Esophagus squamous epithelium (tissue), 5 donors: Measurements from ENCODE around the gene RNF157. TPM values are rescaled to one million over a fixed set of nuclear protein-coding genes. Genes with fewer than 3 reads are reported as not detected.

Experiments
- DNase-seq: peaks from one replicate; lab custom pipeline; 2025; lab: John Stamatoyannopoulos, UW
- H3K27ac ChIP-seq, 4 donors: fragments of 200-600 bp; sonication (generic); one replicate each; pipeline ENCODE4 v1.5.1; 2016 to 2019; ENCODE audit warnings: mild to moderate bottlenecking in 1 of 4
- H3K27me3 ChIP-seq, 4 donors: fragments of 200-600 bp; sonication (generic); 1 replicate in 3 of 4; 2 replicates in 1 of 4; pipeline versions ENCODE4 v1.5.1 to v1.6.0; 2017 to 2021; ENCODE audit warnings: antibody characterized with exemption in 1 of 4
- H3K36me3 ChIP-seq, 3 donors: fragments of 200-600 bp; sonication (generic); one replicate each; pipeline ENCODE4 v1.5.1; 2016 to 2019
- H3K4me1 ChIP-seq, 3 donors: fragments of 200-600 bp; sonication (generic); one replicate each; pipeline ENCODE4 v1.5.1; 2017 to 2019
- H3K4me3 ChIP-seq, 4 donors: fragments of 200-600 bp; sonication (generic); 1 replicate in 3 of 4; 2 replicates in 1 of 4; pipeline ENCODE4 v1.5.1; 2016 to 2019; ENCODE audit warnings: mild to moderate bottlenecking in 2 of 4, moderate library complexity in 1 of 4
- H3K9me3 ChIP-seq, 3 donors: fragments of 200-600 bp; sonication (generic); one replicate each; pipeline ENCODE4 v1.5.1; 2016 to 2019
- CTCF ChIP-seq, 6 experiments: fragments of 450-650 bp in 4 of 6; fragments of 200-600 bp in 2 of 6; sonication (generic) in 2 of 6; IDR thresholded peaks; one replicate each; pipeline ENCODE4 v1.5.1; 2016 to 2019; ENCODE audit warnings: antibody characterized with exemption in 6 of 6, mild to moderate bottlenecking in 4 of 6, moderate library complexity in 4 of 6
- POLR2A ChIP-seq, 4 donors: fragments of 450-650 bp; IDR thresholded peaks; one replicate each; pipeline ENCODE4 v1.6.1; 2017; ENCODE audit warnings: antibody characterized with exemption in 4 of 4, mild to moderate bottlenecking in 4 of 4, moderate library complexity in 3 of 4
- WGBS, 2 donors: methylation state at CpG; one replicate each; pipeline ENCODE4 v1.1.5; 2018; 5-methylcytosine and 5-hydroxymethylcytosine counted together
- intact Hi-C: fragments of 100-400 bp; cut with DNase I; formaldehyde crosslinking; loops from one replicate; pipeline ENCODE4 v1.15.0; 2022
- total RNA-seq, 4 donors: library from RNA; depleted of rRNA; stranded (reverse); fragments of >200 nt; gene quantifications; one replicate each; pipeline ENCODE4 v1.1.0, GENCODE V29; 2016
- donor health status: DM: yes; HTN: yes; CAD: no.

The RNF157 gene
- total RNA-seq, 4 donors from 2014 or later, result 0.11 to 3.4 (median 0.26) TPM

- Histone ChIP-seq H3K27ac (no peak overlapping the region), H3K27me3 (peaks cover 8 to 93% (median 13%) of the 10 kb centered on the region in 4 donors), H3K4me3 (no peak overlapping the region), H3K4me1 (peaks cover 21 to 73% (median 25%) of the 10 kb centered on the region in 3 donors), H3K36me3 (no peaks in the 10 kb centered on the region), H3K9me3 (no peaks in the 10 kb centered on the region)
- no peak for DNase-seq
- WGBS, 2 donors, result 28% methylated on average over 4 of the region's 54 CpGs; no CpG with 5 or more reads in 1 of the 2 donors
- TF ChIP-seq CTCF (IDR thresholded peaks at IDR 0.05) (no peak), POLR2A (IDR thresholded peaks at IDR 0.05) (no peak)
- intact Hi-C loops, result no loop called here
Measured at GRCh38 chr17:76137351-76138233, 102.7 kb downstream of the RNF157 start.

GRCh38 chr17:76137001-76137350 is 103.3 kb downstream of the RNF157 start:
- no peak for DNase-seq
- Histone ChIP-seq H3K27me3 (peaks cover 8 to 99% (median 13%) of the 10 kb centered on the region in 4 donors), H3K36me3 (no peaks in the 10 kb centered on the region), H3K4me3 (no peak overlapping the region), H3K27ac (no peak overlapping the region), H3K9me3 (no peaks in the 10 kb centered on the region), H3K4me1 (peaks cover 25 to 78% (median 28%) of the 10 kb centered on the region in 3 donors)
- TF ChIP-seq POLR2A (IDR thresholded peaks at IDR 0.05), result no peak
- no peak for TF ChIP-seq CTCF (IDR thresholded peaks at IDR 0.05)
- 70 to 75% methylated on average over 2 to 3 of the region's 7 CpGs for WGBS, 2 donors
- intact Hi-C loops, result no loop called here

- WGBS, 2 donors, result 61 to 82% methylated on average over 6 to 11 of the region's 16 CpGs
- Histone ChIP-seq H3K27ac (no peak overlapping the region), H3K4me1 (peaks cover 26 to 78% (median 29%) of the 10 kb centered on the region in 3 donors), H3K4me3 (no peak overlapping the region), H3K9me3 (no peaks in the 10 kb centered on the region), H3K27me3 (peaks cover 8 to 99% (median 13%) of the 10 kb centered on the region in 4 donors), H3K36me3 (no peaks in the 10 kb centered on the region)
- DNase-seq, result no peak
- no peak for TF ChIP-seq CTCF (IDR thresholded peaks at IDR 0.05)
- no peak for TF ChIP-seq POLR2A (IDR thresholded peaks at IDR 0.05)
- intact Hi-C loops, result no loop called here
Measured at GRCh38 chr17:76136276-76137000, 103.9 kb downstream of the RNF157 start.

- Histone ChIP-seq H3K27me3 (peaks cover 8 to 99% (median 13%) of the 10 kb centered on the region in 4 donors), H3K4me3 (no peak overlapping the region), H3K9me3 (no peaks in the 10 kb centered on the region), H3K27ac (no peak overlapping the region), H3K4me1 (peaks cover 20 to 77% (median 24%) of the 10 kb centered on the region in 3 donors), H3K36me3 (no peaks in the 10 kb centered on the region)
- WGBS, 2 donors, result 49 to 53% methylated on average over 2 of the region's 8 CpGs
- no peak for DNase-seq
- TF ChIP-seq CTCF (IDR thresholded peaks at IDR 0.05), result no peak
- no peak for TF ChIP-seq POLR2A (IDR thresholded peaks at IDR 0.05)
- intact Hi-C loops, result no loop called here
Measured at GRCh38 chr17:76135810-76136188, 104.5 kb downstream of the RNF157 start.
